Measurements from ENCODE around the gene CCDC13.

CCDC13 gene

DNA sequence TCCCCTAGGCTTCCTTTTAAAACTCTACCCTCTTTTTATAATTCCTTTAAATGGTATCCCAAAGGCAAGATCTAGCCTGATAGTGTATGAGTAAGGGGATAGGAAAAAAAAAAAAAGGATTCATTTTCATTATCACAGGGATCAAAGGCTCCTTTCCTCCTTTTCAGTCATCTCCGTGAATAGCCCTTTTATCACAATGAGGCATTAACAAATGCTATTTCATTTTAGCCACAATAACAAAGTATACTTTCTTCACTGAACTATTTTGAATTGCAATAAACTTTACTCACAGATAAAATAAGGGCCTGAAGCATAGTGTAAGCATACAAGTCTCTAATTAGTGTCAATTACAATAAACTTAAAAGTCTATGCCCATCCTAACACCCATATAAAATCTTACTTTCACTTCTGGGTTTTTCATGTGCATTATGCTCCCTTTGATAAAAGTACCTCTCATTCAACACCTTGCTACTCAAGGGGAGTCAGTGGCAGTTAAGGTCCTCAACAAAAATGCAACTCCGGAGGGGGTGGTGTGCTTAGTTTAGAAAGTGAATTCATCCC, 22.6 kb upstream of the CCDC13 start:
- no peak for TF ChIP-seq ELF4 (IDR thresholded peaks at IDR 0.05)
- TF ChIP-seq SUZ12 (IDR thresholded peaks at IDR 0.05) = no peak
- TF ChIP-seq NFRKB (IDR thresholded peaks at IDR 0.05) = no peak
- TF ChIP-seq ARNT (IDR thresholded peaks at IDR 0.05) = no peak
- no peak for TF ChIP-seq FOXM1 (IDR thresholded peaks at IDR 0.05; ENCODE audit: borderline replicate concordance)
- no peak for TF ChIP-seq BHLHE40 (IDR thresholded peaks at IDR 0.05; ENCODE audit: borderline replicate concordance)
- no peak for TF ChIP-seq HDGF (IDR thresholded peaks at IDR 0.05; ENCODE audit: borderline replicate concordance)
- TF ChIP-seq CTBP1 (IDR thresholded peaks at IDR 0.05; ENCODE audit: borderline replicate concordance) = no peak
- no peak for TF ChIP-seq FOXA1 (IDR thresholded peaks at IDR 0.05)
- TF ChIP-seq FOXK2 (IDR thresholded peaks at IDR 0.05) = no peak
- TF ChIP-seq L3MBTL2 (conservative IDR thresholded peaks at IDR 0.05) = no peak
- TF ChIP-seq LEF1 (IDR thresholded peaks at IDR 0.05; ENCODE audit: borderline replicate concordance) = no peak
- no peak for TF ChIP-seq SP1 (IDR thresholded peaks at IDR 0.05)
- TF ChIP-seq, protein P1, sequence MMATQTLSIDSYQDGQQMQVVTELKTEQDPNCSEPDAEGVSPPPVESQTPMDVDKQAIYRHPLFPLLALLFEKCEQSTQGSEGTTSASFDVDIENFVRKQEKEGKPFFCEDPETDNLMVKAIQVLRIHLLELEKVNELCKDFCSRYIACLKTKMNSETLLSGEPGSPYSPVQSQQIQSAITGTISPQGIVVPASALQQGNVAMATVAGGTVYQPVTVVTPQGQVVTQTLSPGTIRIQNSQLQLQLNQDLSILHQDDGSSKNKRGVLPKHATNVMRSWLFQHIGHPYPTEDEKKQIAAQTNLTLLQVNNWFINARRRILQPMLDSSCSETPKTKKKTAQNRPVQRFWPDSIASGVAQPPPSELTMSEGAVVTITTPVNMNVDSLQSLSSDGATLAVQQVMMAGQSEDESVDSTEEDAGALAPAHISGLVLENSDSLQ (IDR thresholded peaks at IDR 0.05) = no peak
- no peak for TF ChIP-seq TARDBP (IDR thresholded peaks at IDR 0.05)
- TF ChIP-seq ZNF384 (IDR thresholded peaks at IDR 0.05) = no peak
- POLR2A ChIA-PET = interaction anchor here (1.2 kb wide), 1 partner anchor 9 kb away, joined by 8 read pairs; the partner anchor contains the start of gene HIGD1A
- CTCF ChIA-PET = no interaction called here
- no peak for DNase-seq (ENCODE audit: extremely low spot score)

DNA sequence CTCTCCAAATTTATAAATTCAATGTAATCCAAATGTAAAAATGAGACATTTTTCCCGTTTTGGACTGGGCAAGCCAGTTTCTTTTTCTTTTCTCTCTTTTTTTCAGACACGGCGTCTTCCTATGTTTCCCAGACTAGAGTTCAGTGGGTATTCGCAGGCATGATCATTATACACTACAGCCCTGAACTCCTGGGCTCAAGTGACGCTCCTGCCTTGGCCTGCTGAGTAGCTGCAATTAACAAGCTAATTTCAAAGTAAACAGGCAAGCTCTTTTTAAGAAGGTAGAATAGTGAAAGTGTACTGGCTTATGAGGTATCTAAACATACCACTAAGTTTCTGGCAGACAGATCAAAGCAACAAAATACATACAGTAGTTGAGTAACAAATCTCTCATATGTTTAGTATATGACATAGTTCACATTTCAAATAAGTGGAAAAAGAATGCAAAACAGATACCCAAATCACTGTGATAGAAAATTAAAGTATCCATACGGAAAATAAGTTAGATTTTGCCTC, 17.7 kb upstream of the CCDC13 start:
- no peak for TF ChIP-seq ZNF384 (IDR thresholded peaks at IDR 0.05)
- no peak for TF ChIP-seq LEF1 (IDR thresholded peaks at IDR 0.05; ENCODE audit: borderline replicate concordance)
- no peak for TF ChIP-seq FOXA1 (IDR thresholded peaks at IDR 0.05)
- no peak for TF ChIP-seq FOXM1 (IDR thresholded peaks at IDR 0.05; ENCODE audit: borderline replicate concordance)
- no peak for TF ChIP-seq NFRKB (IDR thresholded peaks at IDR 0.05)
- no peak for TF ChIP-seq TARDBP (IDR thresholded peaks at IDR 0.05)
- no peak for TF ChIP-seq ELF4 (IDR thresholded peaks at IDR 0.05)
- TF ChIP-seq CTBP1 (IDR thresholded peaks at IDR 0.05; ENCODE audit: borderline replicate concordance) = no peak
- no peak for TF ChIP-seq SP1 (IDR thresholded peaks at IDR 0.05)
- no peak for TF ChIP-seq FOXK2 (IDR thresholded peaks at IDR 0.05)
- TF ChIP-seq ARNT (IDR thresholded peaks at IDR 0.05) = no peak
- TF ChIP-seq SUZ12 (IDR thresholded peaks at IDR 0.05) = no peak
- TF ChIP-seq L3MBTL2 (conservative IDR thresholded peaks at IDR 0.05) = no peak
- TF ChIP-seq, protein P1 (IDR thresholded peaks at IDR 0.05) = no peak
- DNase-seq (ENCODE audit: extremely low spot score) = no peak
- ChIA-PET CTCF (no interaction called here), POLR2A (no interaction called here)

DNA sequence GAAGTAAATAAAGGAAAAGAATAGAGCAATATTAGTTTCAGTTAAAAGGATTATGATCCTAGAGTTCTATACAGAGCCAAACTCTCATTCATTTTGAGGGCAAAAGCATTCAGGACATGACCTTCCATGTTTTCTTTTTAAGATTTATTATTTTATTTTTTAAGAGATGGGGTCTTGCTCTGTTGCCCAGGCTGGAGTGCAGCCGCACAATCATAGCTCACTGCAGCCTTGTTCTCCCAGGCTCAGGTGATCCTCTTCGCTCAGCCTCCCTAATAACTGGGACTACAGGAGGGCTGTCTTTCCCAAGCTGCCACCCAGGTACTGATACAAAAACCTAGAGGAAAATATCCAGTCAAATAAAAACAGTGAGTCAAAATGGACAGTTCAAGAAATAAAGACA, 13.6 kb upstream of the CCDC13 start:
- no peak for TF ChIP-seq FOXK2 (IDR thresholded peaks at IDR 0.05)
- no peak for TF ChIP-seq TARDBP (IDR thresholded peaks at IDR 0.05)
- TF ChIP-seq ELF4 (IDR thresholded peaks at IDR 0.05) = no peak
- no peak for TF ChIP-seq BHLHE40 (IDR thresholded peaks at IDR 0.05; ENCODE audit: borderline replicate concordance)
- no peak for TF ChIP-seq SUZ12 (IDR thresholded peaks at IDR 0.05)
- TF ChIP-seq SP1 (IDR thresholded peaks at IDR 0.05) = no peak
- no peak for TF ChIP-seq ARNT (IDR thresholded peaks at IDR 0.05)
- TF ChIP-seq FOXA1 (IDR thresholded peaks at IDR 0.05) = no peak
- DNase-seq (ENCODE audit: extremely low spot score) = no peak
- ChIA-PET POLR2A (no interaction called here), CTCF (no interaction called here)

DNA sequence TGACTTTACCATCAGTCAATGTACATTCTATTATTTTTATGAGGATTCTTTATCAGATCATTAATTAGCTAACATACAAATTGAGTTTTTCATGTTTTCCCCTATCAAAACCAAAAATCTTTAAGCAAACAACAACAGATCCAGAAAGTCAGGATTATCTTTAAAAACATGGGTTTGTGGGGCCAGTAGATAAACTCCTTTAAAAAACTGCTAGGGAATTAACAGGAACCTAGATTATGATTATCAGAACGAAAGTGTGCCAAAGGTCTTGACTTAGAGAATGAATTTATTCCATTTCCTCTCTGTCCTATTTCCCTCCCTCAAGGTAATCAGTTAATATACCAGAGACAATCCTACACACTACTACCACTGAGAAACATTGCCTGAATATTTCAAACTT, 13.2 kb upstream of the CCDC13 start:
- no peak for DNase-seq (ENCODE audit: extremely low spot score)
- POLR2A ChIA-PET = no interaction called here
- no peak for TF ChIP-seq SP1 (IDR thresholded peaks at IDR 0.05)
- TF ChIP-seq ELF4 (IDR thresholded peaks at IDR 0.05) = no peak
- TF ChIP-seq ZNF384 (IDR thresholded peaks at IDR 0.05) = no peak
- TF ChIP-seq FOXA1 (IDR thresholded peaks at IDR 0.05) = no peak
- no peak for TF ChIP-seq LEF1 (IDR thresholded peaks at IDR 0.05; ENCODE audit: borderline replicate concordance)
- TF ChIP-seq, protein P1 (IDR thresholded peaks at IDR 0.05) = no peak
- no peak for TF ChIP-seq FOXM1 (IDR thresholded peaks at IDR 0.05; ENCODE audit: borderline replicate concordance)
- no peak for TF ChIP-seq HDGF (IDR thresholded peaks at IDR 0.05; ENCODE audit: borderline replicate concordance)
- no peak for TF ChIP-seq FOXK2 (IDR thresholded peaks at IDR 0.05)
- TF ChIP-seq ARNT (IDR thresholded peaks at IDR 0.05) = no peak
- TF ChIP-seq BHLHE40 (IDR thresholded peaks at IDR 0.05; ENCODE audit: borderline replicate concordance) = no peak
- no peak for TF ChIP-seq SUZ12 (IDR thresholded peaks at IDR 0.05)
- TF ChIP-seq NFRKB (IDR thresholded peaks at IDR 0.05) = no peak
- no peak for TF ChIP-seq CTBP1 (IDR thresholded peaks at IDR 0.05; ENCODE audit: borderline replicate concordance)
- no peak for TF ChIP-seq TARDBP (IDR thresholded peaks at IDR 0.05)
- TF ChIP-seq L3MBTL2 (conservative IDR thresholded peaks at IDR 0.05) = no peak
- CTCF ChIA-PET = no interaction called here

DNA sequence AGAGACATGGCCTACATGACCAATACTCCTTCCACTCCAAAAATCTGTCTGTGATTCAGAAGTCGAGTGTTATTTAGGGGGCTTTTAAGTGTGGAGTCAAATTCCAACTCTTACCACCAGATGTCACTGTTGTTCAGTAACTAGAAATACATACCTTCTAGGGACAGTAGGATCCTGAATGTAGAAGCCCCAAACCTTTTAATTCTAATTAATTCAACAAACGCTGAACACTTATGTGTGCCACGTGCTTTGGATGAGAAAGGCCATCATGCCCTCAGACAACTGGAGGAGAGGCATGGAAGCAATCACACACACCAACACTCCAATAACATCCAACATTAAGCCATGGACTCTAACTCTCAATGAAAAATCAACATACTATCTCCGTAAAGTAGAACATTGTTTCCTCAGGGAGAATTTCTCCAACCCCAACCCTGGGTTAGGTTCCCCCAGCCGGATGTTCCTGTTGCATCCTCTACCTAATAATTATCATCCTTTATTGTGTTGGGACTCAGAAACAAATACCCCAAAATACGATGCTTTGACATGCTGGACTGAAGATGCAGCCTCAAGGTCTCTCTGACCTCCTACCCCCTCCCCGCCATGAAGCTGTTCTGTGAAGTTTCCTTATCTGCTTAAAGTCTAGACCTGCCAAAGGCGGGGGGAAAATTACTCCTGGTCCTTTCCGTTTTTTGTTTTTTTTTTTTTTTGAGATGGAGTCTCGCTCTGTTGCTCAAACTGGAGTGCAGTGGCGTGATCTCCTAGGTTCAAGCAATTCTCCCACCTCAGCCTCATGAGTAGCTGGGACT, 8.0 kb upstream of the CCDC13 start:
- TF ChIP-seq, protein P1 (IDR thresholded peaks at IDR 0.05) = 0 out of 2 replicates have a peak, but pooled peaks have one; percentile 2
- no peak for TF ChIP-seq FOXA1 (IDR thresholded peaks at IDR 0.05)
- POLR2A ChIA-PET = interaction anchor here (1.5 kb wide), 1 partner anchor 39 kb away, joined by 4 read pairs; no protein-coding TSS in a partner anchor
- CTCF ChIA-PET = interaction anchor here (1.0 to 4.8 kb wide), 2 partner anchors 39 to 50 kb away, joined by 8 to 24 read pairs; no protein-coding TSS in a partner anchor
- peak; percentile 65 for DNase-seq (ENCODE audit: extremely low spot score)
